ENCODE results near the gene BMPR1A. TPM values are rescaled to one million over a fixed set of nuclear protein-coding genes. Genes with fewer than 3 reads are reported as not detected.
A peak's percentile ranks its signal among the peaks of the same experiment; 100 is the strongest.

Gene BMPR1A
- total RNA-seq, 4 donors from 2014 or later: 17.7 to 35.5 (median 26.8) TPM

- WGBS, 2 donors: 76 to 93% methylated on average over 5 to 6 of the region's 7 CpGs
- no peak for TF ChIP-seq POLR2A (IDR thresholded peaks at IDR 0.05)
- TF ChIP-seq, protein P1, sequence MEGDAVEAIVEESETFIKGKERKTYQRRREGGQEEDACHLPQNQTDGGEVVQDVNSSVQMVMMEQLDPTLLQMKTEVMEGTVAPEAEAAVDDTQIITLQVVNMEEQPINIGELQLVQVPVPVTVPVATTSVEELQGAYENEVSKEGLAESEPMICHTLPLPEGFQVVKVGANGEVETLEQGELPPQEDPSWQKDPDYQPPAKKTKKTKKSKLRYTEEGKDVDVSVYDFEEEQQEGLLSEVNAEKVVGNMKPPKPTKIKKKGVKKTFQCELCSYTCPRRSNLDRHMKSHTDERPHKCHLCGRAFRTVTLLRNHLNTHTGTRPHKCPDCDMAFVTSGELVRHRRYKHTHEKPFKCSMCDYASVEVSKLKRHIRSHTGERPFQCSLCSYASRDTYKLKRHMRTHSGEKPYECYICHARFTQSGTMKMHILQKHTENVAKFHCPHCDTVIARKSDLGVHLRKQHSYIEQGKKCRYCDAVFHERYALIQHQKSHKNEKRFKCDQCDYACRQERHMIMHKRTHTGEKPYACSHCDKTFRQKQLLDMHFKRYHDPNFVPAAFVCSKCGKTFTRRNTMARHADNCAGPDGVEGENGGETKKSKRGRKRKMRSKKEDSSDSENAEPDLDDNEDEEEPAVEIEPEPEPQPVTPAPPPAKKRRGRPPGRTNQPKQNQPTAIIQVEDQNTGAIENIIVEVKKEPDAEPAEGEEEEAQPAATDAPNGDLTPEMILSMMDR (IDR thresholded peaks at IDR 0.05): no peak
- H3K4me3 ChIP-seq (ENCODE audit: low read depth, poor library complexity, severe bottlenecking): no peak overlapping the region
- peak in 1 of 2 donors; percentile 70 for DNase-seq (ENCODE audit: low spot score in 2 of 2)
- intact Hi-C loops (cut with DNase I; ENCODE audit: low total_unique reads): no loop called here
These were observed 205.9 kb downstream of the BMPR1A start for GRCh38 chr10:86962136-86962980.

DNA sequence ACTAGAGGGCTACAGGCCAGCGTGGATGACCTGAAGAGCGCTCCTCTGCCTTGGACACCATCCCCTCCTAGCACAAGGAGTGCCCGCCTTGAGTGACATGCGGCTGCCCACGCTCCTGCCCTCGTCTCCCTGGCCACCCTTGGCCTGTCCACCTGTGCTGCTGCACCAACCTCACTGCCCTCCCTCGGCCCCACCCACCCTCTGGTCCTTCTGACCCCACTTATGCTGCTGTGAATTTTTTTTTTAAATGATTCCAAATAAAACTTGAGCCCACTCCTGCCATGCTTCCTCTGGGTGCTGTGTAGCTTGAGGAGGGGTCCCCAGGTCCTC is 206.5 kb downstream of the BMPR1A start:
- TF ChIP-seq, protein P1 (IDR thresholded peaks at IDR 0.05): no peak
- no peak for TF ChIP-seq POLR2A (IDR thresholded peaks at IDR 0.05)
- intact Hi-C loops (cut with DNase I; ENCODE audit: low total_unique reads): no loop called here
- WGBS, 2 donors: 92 to 97% methylated on average over 6 to 7 of the region's 7 CpGs
- no peak overlapping the region for H3K4me3 ChIP-seq (ENCODE audit: low read depth, poor library complexity, severe bottlenecking)
- DNase-seq (ENCODE audit: low spot score in 2 of 2): no peak

- WGBS, 2 donors: 92% methylated on average over 9 to 12 of the region's 12 CpGs
- intact Hi-C loops (cut with DNase I; ENCODE audit: low total_unique reads): no loop called here
- H3K4me3 ChIP-seq (ENCODE audit: low read depth, poor library complexity, severe bottlenecking): no peak overlapping the region
- TF ChIP-seq, protein P1 (IDR thresholded peaks at IDR 0.05): no peak
- TF ChIP-seq POLR2A (IDR thresholded peaks at IDR 0.05): no peak
- DNase-seq (ENCODE audit: low spot score in 2 of 2): peak in 1 of 2 donors; percentile 67
These were observed 207.0 kb downstream of the BMPR1A start for GRCh38 chr10:86963341-86963919.

DNA sequence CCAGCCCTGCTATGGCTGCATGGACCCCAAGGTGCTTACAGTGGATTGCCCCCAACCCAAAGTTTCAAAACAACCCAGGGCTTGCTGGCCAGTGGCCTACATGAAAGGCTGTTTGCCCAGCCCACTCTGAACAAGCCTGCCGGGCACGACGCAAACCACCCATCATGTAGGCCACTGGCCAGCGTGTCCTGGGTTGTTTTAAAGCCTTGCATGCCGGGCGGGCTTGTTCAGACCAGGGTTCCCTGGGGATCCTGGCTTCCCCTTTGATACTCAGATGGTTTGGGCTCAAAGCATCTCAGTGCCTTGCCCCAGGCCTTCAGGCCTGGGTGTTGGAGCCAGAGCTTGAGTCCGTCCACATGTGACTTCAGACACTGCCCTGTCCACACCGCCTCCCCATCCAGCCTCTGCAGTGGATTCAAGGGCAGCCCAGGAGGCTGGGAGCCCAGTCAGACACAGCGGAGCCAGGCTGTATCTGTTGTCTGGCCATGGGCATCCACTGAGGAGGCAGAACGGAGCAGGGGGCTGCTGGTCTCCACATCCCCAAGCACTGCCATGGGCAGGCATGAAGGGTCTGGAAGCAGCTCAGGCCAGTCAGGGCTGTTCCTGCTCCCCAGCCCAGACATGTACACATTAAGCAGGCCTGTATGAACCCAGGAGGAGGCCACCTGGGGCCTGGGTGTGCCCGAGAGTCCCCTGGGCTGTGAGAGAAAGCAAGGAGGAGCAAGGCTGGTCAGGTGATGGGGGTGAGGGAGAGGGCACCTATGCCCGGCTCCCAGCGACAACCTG is 207.8 kb downstream of the BMPR1A start:
- WGBS, 2 donors: 54 to 72% methylated on average over 13 of the region's 13 CpGs
- intact Hi-C loops (cut with DNase I; ENCODE audit: low total_unique reads): no loop called here
- TF ChIP-seq, protein P1 (IDR thresholded peaks at IDR 0.05): no peak
- no peak for TF ChIP-seq POLR2A (IDR thresholded peaks at IDR 0.05)
- DNase-seq (ENCODE audit: low spot score in 2 of 2): peak; percentile 25 to 84
- no peak overlapping the region for H3K4me3 ChIP-seq (ENCODE audit: low read depth, poor library complexity, severe bottlenecking)

GRCh38 chr10:86964847-86965190 is 208.4 kb downstream of the BMPR1A start:
- TF ChIP-seq, protein P1 (IDR thresholded peaks at IDR 0.05): no peak
- TF ChIP-seq POLR2A (IDR thresholded peaks at IDR 0.05): no peak
- no peak overlapping the region for H3K4me3 ChIP-seq (ENCODE audit: low read depth, poor library complexity, severe bottlenecking)
- intact Hi-C loops (cut with DNase I; ENCODE audit: low total_unique reads): no loop called here
- no peak for DNase-seq (ENCODE audit: low spot score in 2 of 2)
- WGBS, 2 donors: 68 to 69% methylated on average over 2 of the region's 2 CpGs

All from lower leg skin (tissue), 4 donors.